GM19324 (cell line): ENCODE measurements around the gene ACCSL.
A peak's percentile ranks its signal among the peaks of the same experiment; 100 is the strongest.

Experiments
- ATAC-seq: cut with Tn5 transposase; IDR thresholded peaks from one replicate; pipeline ENCODE4 v1.9.1; 2021; ENCODE audit warnings: mild to moderate bottlenecking, moderate library complexity; ENCODE audit not compliant: unreplicated experiment, low FRiP score

ACCSL gene

DNA sequence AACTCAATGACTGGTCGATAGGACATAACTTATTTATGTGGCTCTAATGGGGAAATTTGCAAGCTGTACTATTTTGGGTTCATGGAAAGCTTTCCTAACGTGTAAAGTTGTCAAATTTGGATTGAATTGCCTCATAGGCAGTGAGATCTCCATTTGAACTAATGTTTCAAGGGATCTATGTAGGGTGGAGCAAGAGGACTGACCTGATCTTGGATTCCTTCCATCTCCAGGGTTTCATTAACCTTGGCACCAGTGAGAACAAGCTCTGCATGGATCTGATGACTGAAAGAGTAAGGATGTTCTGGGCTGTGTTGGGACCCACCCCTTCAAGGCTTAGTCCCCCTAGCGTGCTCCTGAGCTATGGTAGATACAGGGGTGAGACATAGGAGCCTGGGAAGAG is 2.1 kb downstream of the ACCSL start:
- ATAC-seq = no peak

DNA sequence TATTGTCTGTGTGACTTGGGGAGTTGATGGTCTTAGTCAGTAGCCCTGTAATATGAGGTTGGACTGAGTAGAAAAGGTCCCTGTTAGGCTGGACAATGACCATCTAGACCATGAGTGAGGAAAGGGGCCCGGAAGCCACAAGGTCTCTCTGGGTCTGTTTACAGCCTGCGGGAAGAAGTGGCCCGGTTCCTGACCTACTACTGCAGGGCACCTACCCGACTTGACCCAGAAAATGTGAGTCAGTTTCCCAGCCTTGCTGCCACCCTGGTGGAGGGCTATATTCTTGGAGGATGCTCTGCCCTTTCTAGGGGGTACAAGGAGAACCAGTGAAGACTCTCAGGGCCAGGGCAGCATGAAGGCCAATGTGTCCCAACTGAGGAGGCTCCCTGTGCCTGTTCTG is 3.4 kb downstream of the ACCSL start:
- no peak for ATAC-seq

DNA sequence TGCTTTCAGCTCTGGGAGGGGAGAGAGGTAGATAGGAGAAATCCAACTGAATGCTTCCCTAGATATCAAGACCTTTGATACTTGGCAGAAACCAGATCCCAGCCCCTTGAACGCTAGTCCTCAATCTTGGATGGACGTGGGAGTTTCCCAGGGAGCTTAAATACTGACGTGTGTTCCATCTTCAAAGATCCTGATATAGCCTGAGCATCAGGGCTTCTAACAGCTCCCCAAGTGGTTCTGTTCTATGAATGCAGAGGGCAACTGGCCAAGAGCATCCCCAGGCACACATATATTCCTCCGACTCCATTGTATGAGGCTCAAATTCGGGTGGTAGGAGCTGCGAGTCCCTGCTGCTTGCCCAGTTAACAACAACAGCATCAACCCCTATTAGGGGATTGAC is 9.6 kb downstream of the ACCSL start:
- ATAC-seq = no peak

DNA sequence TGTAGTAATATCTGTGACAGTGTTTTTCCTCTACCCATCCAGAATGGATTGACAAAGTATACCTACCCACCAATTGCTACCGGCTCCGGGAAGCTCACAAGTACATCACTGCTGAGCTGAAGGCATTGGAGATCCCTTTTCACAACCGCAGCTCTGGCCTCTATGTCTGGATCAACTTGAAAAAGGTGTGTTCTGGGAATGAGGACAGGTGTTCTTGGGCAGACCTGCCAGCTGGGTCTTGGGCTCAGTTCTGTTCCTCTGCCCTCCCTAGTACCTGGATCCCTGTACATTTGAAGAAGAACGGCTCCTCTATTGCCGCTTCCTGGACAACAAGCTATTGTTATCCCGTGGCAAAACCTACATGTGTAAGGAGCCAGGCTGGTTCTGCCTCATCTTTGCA is 10.5 kb downstream of the ACCSL start:
- no peak for ATAC-seq

DNA sequence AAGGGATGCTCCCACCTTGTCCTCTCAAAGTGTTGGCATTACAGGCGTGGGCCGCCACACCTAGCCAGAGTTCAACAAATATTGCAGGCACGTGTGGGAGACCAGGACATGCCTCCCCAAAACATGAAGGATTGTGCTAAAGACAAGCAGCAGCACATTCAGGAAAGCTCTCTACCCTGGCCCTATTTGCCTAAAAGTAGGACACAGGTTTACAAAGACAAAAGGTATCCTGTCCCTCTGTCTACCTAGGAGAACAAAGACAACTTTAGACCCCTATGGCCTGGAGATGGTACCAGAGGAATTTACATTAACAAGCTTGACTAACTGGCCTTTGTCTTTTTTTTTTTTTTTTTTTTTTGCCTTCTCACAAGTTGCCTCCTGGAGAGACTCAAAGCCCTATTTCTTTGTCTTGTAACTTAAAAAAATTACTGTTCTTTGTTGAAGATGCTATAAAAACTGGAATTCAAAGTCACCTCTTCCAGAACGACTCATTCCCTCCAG is 17.4 kb downstream of the ACCSL start:
- no peak for ATAC-seq

DNA sequence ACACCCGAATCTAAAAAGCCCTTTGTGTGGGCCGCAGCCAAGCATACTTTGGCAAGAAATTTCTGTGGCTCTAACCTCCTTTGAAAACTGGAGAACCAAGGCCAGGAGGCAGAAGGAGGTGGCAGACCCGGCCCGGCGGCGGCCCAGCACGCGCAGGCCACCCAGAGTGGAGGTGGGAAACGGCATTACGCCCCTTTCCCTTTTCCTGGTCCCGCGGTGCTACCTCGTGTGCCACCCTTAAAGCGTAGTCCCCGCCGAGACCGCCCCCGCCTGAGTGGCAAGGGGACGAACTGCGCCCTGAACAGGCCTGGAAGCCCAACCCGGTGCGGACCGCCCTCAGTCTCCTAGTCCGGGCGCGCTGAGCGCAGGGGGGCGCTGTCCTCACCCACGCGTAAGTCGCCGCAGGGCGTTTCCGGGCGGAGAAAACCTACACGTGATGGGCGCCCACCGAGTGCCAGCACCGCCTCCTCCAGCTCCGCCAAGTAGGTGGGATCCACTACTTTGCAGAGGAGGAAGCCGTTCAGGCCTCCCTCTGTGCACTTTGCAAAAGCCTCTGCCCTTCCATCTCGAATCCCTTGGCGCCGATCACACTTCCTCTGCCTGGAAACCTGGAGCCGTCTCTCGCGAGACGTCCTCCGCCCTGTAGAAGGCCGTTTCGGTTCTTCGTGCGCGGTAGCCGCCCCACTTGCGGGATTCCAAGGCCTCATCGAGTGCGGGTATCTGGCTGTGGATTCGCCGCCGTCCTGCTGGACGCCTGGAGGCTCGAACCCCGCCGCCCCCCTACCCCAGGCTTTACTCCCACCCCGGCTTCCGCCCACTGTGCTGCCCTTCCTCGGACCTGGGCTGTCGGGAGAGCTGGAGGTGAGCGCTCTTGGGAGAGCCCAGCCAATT is 18.3 kb downstream of the ACCSL start, which contains the start of gene ACCS:
Gene ACCS (plus strand): TSS at position 430 of the 891 bp plus-strand sequence. CDS start 1,358 bp downstream, outside the sequence.
- peak; percentile 95 for ATAC-seq

DNA sequence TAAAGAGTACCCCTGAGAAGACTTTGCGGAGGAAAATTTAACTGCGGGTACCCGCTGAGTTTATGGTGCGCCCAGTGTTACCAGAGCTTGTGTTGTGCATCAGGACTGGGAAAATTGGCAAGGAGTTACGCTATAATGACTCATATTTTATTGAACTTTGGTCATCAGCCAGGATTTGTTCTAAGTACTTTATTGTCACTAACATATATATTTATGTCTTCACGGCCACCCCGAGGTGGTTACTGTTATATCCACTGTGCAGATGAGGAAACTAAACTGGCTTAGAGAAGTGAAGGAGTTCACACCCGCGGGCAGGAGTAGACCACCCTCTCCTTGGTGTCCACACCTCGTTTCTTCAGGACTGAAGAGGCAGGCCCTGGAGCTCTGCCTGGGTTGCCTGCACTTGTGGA is 19.0 kb downstream of the ACCSL start:
- no peak for ATAC-seq

DNA sequence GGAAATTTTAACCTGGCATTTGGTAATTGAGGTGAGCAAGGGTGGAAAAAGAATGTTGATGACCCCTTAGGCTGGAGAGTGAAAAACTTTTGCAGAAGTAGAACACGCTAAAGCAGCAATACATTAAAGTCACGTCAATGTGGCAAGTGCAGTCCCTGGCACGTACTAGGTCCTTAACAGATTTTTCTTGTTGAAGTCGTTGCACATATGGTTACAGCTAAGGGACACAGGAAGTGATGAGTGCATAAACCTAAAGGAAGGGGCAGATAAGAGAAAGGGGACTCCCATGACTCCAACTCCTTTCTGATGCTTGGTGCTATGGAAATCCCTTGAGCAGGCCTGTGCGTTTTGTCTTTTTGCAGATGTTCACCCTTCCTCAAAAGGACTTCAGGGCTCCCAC is 19.5 kb downstream of the ACCSL start:
- no peak for ATAC-seq

DNA sequence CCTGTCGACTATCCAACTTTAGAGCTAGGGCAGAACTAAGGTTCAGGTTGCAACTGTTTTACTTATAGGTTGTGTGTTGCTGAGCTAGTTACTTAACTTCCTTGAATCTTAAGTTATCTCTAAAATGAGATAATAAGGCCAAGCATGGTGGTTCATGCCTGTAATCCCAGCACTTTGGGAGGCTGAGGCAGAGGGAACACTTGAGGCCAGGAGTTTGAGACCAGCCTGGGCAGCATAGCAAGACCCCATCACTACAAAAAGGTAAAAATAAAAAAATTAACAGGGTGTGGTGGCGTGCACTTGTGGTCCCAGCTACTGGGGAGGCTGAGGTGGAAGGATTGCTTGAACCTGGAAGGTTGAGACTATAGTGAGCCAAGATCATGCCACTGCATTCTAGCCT is 20.4 kb downstream of the ACCSL start:
- ATAC-seq = no peak

DNA sequence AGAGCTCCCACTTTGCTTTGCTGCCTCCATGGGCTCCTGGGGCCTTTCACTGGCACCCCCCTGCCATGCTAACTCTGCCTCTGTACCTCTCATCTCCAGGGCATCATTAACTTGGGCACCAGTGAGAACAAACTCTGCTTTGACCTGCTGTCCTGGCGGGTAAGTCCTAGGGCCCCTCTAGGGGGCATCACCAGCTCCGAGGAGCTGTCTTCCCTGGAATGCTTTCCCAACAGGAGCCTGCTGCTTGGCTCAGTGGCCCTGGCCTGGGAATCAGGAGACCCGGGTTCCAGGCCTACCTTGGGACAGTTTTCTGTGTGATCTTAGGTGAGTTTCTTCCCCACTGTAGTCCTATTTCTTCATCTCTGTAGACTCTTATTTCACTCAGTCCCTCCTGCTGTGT is 23.4 kb downstream of the ACCSL start:
- ATAC-seq = no peak

DNA sequence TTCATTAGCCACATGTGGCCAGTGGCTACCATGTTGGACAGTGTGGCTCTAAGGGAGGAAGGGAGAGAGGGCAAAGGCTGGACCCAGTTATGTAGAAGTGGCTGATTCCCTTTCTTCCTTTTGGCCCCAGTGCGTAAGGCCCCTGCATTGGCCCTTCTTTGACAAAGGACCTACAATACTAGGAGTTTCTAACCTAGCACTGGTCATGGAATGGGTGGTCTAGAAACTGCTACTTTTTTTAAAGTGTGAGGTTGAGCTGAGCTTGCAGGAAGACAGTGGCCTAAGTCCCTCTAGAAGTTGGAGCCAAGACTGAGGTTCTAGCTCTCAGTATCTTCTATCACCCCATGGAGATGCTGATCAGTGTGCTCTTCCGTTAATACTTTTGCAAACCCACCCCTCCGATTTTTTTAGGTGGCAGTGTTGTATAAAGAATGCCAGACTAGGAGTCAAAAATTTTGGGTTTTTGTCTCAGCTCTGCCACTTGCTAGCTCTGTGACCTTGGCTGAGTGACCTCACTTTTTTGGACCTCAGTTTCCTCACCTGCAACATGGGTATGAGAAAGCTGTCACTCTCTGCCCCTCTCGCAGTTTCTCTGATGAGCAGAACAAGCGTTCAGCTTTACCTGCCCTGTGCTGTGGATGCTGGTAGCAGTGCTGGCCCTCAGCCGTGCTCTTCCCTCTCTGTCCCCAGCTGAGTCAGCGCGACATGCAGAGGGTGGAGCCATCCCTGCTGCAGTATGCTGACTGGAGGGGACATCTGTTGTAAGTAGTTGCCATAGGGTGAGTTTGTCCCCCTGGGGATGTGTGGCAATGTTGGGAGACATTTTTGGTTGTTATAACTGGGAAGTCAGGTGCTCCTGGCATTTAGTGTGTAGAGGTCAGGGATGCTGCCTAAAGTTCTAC is 25.2 kb downstream of the ACCSL start:
- no peak for ATAC-seq

DNA sequence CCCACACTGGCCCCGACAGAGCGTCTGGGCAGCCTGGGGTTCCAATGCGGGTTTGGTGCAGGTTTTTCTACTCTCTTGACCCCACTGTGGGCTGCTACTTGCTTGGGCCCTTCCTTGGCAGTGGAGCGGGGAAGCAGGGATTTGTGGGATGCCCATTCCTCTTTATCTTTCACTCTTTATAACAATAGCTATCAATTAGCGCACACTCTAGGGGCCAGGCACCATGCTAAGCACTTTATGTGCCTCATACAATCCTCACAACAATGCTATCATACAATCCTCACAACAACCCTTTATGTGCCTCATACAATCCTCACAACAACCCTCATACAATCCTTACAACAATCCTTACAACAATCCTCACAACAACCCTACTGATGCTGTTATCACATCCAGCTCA is 31.0 kb downstream of the ACCSL start:
- ATAC-seq = no peak

DNA sequence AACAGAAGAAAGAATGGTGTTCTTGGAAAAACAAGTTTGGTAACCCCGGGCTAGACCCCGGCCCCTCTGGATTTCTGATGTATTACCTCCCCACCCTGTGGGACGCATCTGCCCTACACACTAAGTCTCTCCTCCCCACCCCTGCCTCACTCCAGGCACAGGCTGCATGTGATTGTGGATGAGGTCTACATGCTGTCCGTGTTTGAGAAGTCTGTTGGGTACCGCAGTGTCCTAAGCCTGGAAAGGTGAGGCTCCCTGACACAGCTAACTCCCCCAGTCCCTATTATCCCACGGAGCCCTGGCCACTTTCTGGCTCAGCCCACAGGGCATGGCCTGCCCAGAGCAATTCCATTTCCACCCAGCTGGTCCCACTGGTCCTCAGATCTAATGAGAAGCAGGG is 31.6 kb downstream of the ACCSL start:
- no peak for ATAC-seq

DNA sequence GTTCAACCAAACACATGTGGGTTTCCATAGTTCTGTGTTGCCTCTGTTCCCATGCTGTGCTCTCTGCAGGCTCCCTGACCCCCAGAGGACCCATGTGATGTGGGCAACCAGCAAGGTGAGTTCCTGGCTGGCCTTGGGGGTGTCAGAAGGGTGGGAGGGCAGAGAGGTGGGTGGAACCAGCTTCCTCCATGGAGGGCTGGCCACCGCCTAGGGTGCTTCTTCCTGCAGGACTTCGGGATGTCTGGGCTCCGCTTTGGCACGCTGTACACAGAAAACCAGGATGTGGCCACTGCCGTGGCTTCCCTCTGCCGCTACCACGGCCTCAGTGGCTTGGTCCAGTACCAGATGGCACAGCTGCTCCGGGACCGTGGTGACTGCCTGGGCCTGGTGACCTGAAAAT is 33.2 kb downstream of the ACCSL start:
- no peak for ATAC-seq

DNA sequence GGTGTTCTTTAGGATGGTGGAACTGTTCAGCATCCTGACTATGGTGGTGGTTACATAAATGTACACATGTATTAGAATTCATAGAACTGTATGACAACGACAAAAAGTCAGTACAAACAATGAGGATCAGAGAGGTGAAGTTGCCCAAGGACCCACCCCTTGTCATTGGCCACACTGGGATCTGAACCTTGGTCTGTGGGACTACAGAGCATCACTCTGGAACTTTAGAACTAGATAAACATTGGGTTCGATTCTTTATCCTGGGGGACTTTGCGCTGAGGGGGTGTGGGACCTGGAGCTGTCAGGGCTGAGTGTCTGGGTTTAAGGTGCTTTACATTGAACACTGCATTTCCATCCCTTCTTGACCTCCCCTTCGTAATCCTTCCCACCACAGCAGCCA is 34.9 kb downstream of the ACCSL start:
- ATAC-seq = no peak

DNA sequence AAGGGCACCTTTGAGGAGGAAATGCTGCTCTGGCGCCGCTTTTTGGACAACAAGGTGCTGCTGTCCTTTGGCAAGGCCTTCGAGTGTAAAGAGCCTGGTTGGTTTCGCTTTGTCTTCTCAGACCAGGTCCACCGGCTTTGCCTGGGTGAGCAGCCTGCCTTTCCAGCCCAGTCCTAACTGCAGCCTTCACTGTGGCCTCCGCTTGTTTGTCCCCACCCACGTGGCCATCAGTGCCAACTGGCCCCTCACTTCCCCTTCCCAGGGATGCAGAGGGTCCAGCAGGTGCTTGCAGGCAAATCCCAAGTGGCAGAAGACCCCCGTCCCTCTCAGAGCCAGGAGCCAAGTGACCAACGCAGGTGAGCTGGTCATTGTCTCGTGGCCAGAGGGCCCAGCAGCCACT is 35.7 kb downstream of the ACCSL start:
- ATAC-seq = no peak

DNA sequence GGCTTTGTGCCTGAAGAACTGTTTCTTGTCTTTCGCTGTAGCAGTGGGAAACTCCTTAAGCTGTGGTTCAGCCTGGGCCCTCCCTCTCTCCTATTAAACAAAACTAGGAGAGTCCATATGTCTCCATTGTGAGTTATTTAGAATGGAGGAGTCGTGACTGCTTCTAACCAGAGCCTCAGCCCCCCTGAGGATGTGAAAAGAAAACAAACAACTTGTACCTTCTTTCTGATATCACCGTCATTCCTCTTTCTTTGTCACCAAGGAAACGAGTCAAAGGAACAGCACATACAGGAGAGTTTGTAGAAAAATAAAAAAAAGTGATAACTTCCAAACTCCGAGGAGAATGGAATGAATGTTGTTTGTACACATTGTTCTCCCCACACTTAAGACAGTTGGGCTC is 36.1 kb downstream of the ACCSL start:
- ATAC-seq = no peak

DNA sequence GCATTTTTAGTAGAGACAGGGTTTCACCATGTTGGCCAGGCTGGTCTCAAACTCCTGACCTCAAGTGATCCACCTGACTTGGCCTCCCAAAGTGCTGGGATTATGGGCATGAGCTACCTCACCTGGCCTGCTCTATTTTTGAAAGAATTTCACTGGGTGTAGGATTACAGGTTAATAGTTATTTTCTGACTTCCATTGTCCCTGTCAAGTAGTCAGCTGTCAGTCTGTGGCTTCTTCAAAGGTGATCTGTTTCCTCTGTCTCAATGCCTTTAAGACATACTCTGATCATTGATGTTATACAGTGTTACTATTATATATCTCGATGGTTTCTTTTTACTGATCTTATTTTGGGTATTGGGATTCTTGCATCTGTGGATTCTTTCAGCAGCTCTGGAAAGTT is 37.5 kb downstream of the ACCSL start:
- no peak for ATAC-seq

DNA sequence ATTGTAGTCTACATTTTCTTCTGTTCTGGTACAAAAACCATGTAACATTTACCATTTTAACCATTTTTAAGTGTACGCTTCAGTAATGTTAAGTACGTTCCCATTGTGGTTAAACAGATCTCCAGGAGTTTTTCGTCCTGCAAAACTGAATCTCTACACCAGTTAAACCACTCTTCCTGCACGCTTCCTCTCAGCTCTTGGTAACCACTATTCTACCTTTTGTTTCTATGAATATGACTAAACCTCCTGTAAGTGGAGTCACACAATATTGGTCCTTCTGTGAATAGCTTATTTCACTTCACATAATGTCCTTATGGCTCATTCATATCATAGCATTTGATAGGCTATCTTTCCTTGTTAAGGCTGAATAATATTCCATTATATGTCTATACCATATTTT is 40.6 kb downstream of the ACCSL start:
- no peak for ATAC-seq

DNA sequence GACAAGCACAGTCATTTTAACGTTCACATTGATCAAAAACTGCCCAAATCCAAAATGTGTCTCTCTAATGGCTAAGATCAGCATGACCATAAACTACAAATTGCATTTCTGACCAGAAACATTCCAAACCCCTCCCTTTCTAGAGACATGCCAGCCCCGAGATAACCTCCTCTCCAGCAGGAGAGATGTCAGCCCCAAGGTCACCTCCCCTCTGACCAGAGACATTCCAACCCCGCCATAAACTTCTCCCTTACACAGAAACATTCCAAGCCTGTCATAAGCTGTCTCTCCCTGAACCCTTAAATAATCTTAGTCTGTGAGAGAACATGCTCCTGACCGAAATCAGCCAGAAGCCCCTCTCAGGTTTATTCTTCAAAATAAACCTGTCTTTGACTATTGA is 41.1 kb downstream of the ACCSL start:
- ATAC-seq = no peak

DNA sequence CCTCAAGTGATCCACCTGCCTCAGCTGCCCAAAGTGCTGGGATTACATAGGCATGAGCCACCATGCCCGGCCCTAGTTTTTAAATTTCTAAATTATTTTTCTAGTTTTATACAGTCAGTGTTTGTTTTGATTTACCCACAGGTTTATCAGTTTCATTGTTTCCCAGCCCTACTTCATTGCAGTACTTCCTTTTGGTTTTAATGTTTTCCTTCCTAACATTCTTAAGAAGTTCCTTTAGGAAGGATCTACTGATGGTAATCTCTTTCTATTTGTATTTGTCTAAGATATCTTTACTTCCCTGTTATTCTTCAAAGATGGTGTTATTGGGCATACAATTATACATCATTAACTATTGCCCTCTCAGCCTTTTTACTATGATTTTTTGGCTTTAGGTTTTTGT is 42.8 kb downstream of the ACCSL start:
- ATAC-seq = no peak
